ENCODE measurements around the gene AOX1. TPM values are rescaled to one million over a fixed set of nuclear protein-coding genes. Genes with fewer than 3 reads are reported as not detected.
"Not testable (repeated sequence)": the region's sequence is repeated elsewhere in the genome, so short reads cannot be mapped to it uniquely, and the experiment has no call there.

Gene AOX1
- total RNA-seq, 1 donor from 2014 or later = not detected

DNA sequence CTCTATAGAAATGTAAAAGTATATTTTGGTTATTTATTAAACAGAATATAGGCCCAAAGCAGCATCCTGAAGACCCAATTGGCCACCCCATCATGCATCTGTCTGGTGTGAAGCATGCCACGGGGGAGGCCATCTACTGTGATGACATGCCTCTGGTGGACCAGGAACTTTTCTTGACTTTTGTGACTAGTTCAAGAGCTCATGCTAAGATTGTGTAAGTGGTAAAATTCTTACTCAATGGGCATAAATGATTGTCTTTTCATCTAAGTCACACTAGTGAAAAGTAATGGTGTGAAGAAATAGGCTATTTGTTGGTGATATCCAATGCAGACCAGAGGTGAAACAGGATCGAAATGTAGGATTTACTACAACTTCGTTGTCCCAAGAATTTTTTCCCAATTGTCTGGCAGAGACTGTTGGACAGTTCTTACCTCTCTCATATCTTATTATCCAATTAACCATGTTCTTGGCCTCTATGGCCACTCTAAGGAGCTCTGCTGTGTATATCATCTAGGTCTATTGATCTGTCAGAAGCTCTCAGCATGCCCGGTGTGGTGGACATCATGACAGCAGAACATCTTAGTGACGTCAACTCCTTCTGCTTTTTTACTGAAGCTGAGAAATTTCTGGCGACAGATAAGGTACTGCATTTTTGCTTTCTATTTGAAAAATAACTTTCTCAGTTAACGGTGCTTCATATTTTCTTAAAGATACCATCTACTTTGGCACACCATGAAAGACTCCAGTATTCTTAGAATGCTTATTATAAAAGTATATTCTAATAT, 35.0 kb downstream of the AOX1 start:
- H3K9me3 Mint-ChIP-seq = no peaks in the 10 kb centered on the region
- intact Hi-C loops (cut with micrococcal nuclease) = no loop called here
- H3K4me3 Mint-ChIP-seq (ENCODE audit: low read depth) = no peak overlapping the region
- peaks cover 17% of the 10 kb centered on the region for H3K4me1 Mint-ChIP-seq (ENCODE audit: low read depth)
- no peak for DNase-seq (ENCODE audit: low spot score)
- H3K27me3 Mint-ChIP-seq (ENCODE audit: low read depth) = peaks cover 6% of the 10 kb centered on the region
- no peaks in the 10 kb centered on the region for H3K36me3 Mint-ChIP-seq (ENCODE audit: low read depth)
- no peak overlapping the region for H3K27ac Mint-ChIP-seq

GRCh38 chr2:200622106-200622505, 36.3 kb downstream of the AOX1 start:
- DNase-seq (ENCODE audit: low spot score) = no peak
- no peak overlapping the region for H3K27ac Mint-ChIP-seq
- H3K4me1 Mint-ChIP-seq (ENCODE audit: low read depth) = peaks cover 14% of the 10 kb centered on the region
- H3K4me3 Mint-ChIP-seq (ENCODE audit: low read depth) = no peak overlapping the region
- no peaks in the 10 kb centered on the region for H3K36me3 Mint-ChIP-seq (ENCODE audit: low read depth)
- no peaks in the 10 kb centered on the region for H3K9me3 Mint-ChIP-seq
- intact Hi-C loops (cut with micrococcal nuclease) = no loop called here
- peaks cover 10% of the 10 kb centered on the region for H3K27me3 Mint-ChIP-seq (ENCODE audit: low read depth)

- H3K27ac Mint-ChIP-seq = no peak overlapping the region
- no peak for DNase-seq (ENCODE audit: low spot score)
- H3K27me3 Mint-ChIP-seq (ENCODE audit: low read depth) = peaks cover 13% of the 10 kb centered on the region
- intact Hi-C loops (cut with micrococcal nuclease) = no loop called here
- H3K9me3 Mint-ChIP-seq = no peaks in the 10 kb centered on the region
- no peaks in the 10 kb centered on the region for H3K36me3 Mint-ChIP-seq (ENCODE audit: low read depth)
- peaks cover 3% of the 10 kb centered on the region for H3K4me1 Mint-ChIP-seq (ENCODE audit: low read depth)
- H3K4me3 Mint-ChIP-seq (ENCODE audit: low read depth) = no peak overlapping the region
Observed at GRCh38 chr2:200624026-200624425, 38.2 kb downstream of the AOX1 start.

DNA sequence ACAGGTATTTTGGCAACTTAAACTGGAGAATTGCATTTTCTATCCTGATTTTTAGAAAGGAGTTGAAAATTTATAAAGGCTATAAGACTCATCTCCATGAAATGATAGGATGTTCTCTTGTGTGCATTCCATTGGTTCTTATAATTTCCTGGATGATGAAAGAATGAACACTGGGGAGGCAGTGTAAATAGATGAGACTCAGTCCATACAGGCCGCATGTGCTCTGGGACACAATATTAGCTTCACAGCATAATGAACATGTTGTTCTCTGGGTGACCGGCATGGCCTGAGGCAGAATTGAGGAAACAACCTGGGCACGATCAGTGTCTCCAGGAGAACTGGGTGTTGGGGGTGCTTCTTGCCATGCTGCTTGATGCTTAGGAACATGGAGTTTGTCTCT, 38.8 kb downstream of the AOX1 start:
- H3K27me3 Mint-ChIP-seq (ENCODE audit: low read depth) = peaks cover 18% of the 10 kb centered on the region
- no peaks in the 10 kb centered on the region for H3K9me3 Mint-ChIP-seq
- H3K4me3 Mint-ChIP-seq (ENCODE audit: low read depth) = no peak overlapping the region
- no peaks in the 10 kb centered on the region for H3K36me3 Mint-ChIP-seq (ENCODE audit: low read depth)
- H3K4me1 Mint-ChIP-seq (ENCODE audit: low read depth) = peaks cover 2% of the 10 kb centered on the region
- intact Hi-C loops (cut with micrococcal nuclease) = loop anchor here (5.0 kb wide), 1 partner anchor 78 kb away; no protein-coding TSS in a partner anchor
- no peak for DNase-seq (ENCODE audit: low spot score)
- no peak overlapping the region for H3K27ac Mint-ChIP-seq

- no peak for DNase-seq (ENCODE audit: low spot score)
- Mint-ChIP-seq H3K27ac (no peak overlapping the region), H3K27me3 (ENCODE audit: low read depth) (peaks cover 20% of the 10 kb centered on the region), H3K9me3 (no peaks in the 10 kb centered on the region), H3K36me3 (ENCODE audit: low read depth) (no peaks in the 10 kb centered on the region), H3K4me3 (ENCODE audit: low read depth) (no peak overlapping the region), H3K4me1 (ENCODE audit: low read depth) (peaks cover 2% of the 10 kb centered on the region)
- intact Hi-C loops (cut with micrococcal nuclease) = loop anchor here (5.0 kb wide), 1 partner anchor 77 kb away; no protein-coding TSS in a partner anchor
Observed at GRCh38 chr2:200625282-200625681, 39.5 kb downstream of the AOX1 start.

DNA sequence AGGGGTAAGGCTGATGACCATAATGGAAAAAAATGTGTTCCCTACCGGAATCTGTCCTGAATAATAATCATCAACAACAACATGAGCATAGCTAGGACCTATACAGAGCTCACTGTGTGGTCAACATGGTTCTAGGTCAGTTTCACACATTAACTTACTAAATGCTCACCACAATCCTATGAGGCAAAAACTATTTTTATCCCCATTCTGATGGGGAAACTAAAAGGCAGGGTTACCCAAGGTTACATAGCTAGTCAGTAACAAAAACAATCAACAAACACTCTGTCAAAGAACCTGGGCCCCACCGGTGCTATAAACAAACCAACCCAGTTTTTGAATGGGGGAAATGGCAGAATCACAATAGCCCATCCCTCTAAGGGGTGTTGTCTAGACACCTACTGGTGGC, 40.1 kb downstream of the AOX1 start:
- H3K27ac Mint-ChIP-seq = no peak overlapping the region
- DNase-seq (ENCODE audit: low spot score) = no peak
- H3K4me1 Mint-ChIP-seq (ENCODE audit: low read depth) = peaks cover 2% of the 10 kb centered on the region
- H3K27me3 Mint-ChIP-seq (ENCODE audit: low read depth) = peaks cover 23% of the 10 kb centered on the region
- no peaks in the 10 kb centered on the region for H3K36me3 Mint-ChIP-seq (ENCODE audit: low read depth)
- intact Hi-C loops (cut with micrococcal nuclease) = loop anchor here (5.0 kb wide), 1 partner anchor 76 kb away; no protein-coding TSS in a partner anchor
- no peaks in the 10 kb centered on the region for H3K9me3 Mint-ChIP-seq
- no peak overlapping the region for H3K4me3 Mint-ChIP-seq (ENCODE audit: low read depth)

DNA sequence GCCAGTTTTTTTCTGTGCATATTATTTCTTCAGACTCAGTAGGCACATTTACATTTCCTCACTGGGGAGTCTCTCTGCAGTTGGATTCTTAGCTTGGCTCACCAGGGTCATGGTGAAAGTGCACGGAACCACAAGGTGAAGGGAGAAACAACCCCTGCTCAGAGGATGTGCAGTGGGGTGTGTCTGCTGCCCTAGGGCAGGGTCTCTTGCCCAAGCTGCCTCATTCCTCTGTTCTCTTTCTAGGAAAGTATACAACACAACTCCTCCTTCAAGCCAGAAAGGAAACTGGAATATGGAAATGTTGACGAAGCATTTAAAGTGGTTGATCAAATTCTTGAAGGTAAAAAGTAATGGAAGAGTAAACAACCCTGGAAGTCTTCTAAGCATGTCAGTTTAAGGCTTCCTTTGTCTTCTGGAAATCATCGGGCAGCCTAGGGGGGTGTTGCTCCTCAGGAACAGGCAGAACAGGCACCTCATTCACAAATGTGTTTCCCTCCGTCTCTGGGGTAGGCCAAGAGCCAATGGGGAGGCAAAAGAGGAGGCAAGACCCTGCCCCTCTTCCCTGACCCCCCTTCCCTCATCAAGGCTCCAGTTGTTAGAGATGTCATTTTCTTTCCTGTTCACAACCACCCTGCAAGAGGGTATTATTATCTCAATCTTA, 41.4 kb downstream of the AOX1 start:
- Mint-ChIP-seq H3K9me3 (no peaks in the 10 kb centered on the region), H3K27ac (no peak overlapping the region), H3K27me3 (ENCODE audit: low read depth) (peaks cover 26% of the 10 kb centered on the region), H3K4me3 (ENCODE audit: low read depth) (no peak overlapping the region), H3K36me3 (ENCODE audit: low read depth) (no peaks in the 10 kb centered on the region), H3K4me1 (ENCODE audit: low read depth) (peaks cover 2% of the 10 kb centered on the region)
- intact Hi-C loops (cut with micrococcal nuclease) = loop anchor here (5.0 kb wide), 1 partner anchor 75 kb away; no protein-coding TSS in a partner anchor
- DNase-seq (ENCODE audit: low spot score) = no peak

GRCh38 chr2:200628461-200628860, 42.6 kb downstream of the AOX1 start:
- H3K9me3 Mint-ChIP-seq; DNase-seq (ENCODE audit: low spot score); H3K4me3 Mint-ChIP-seq (ENCODE audit: low read depth); H3K27ac Mint-ChIP-seq; H3K36me3 Mint-ChIP-seq (ENCODE audit: low read depth); H3K4me1 Mint-ChIP-seq (ENCODE audit: low read depth): not testable (repeated sequence)
- peaks cover 31% of the 10 kb centered on the region for H3K27me3 Mint-ChIP-seq (ENCODE audit: low read depth)
- intact Hi-C loops (cut with micrococcal nuclease) = loop anchor here (5.0 kb wide), 1 partner anchor 74 kb away; no protein-coding TSS in a partner anchor

GRCh38 chr2:200631287-200631686, 45.5 kb downstream of the AOX1 start:
- no peak overlapping the region for H3K4me3 Mint-ChIP-seq (ENCODE audit: low read depth)
- H3K36me3 Mint-ChIP-seq (ENCODE audit: low read depth) = no peaks in the 10 kb centered on the region
- no peaks in the 10 kb centered on the region for H3K9me3 Mint-ChIP-seq

GRCh38 chr2:200634231-200634964, 48.6 kb downstream of the AOX1 start:
- no peak overlapping the region for H3K4me3 Mint-ChIP-seq (ENCODE audit: low read depth)
- peaks cover 24% of the 10 kb centered on the region for H3K27me3 Mint-ChIP-seq (ENCODE audit: low read depth)
- H3K36me3 Mint-ChIP-seq (ENCODE audit: low read depth) = no peaks in the 10 kb centered on the region
- intact Hi-C loops (cut with micrococcal nuclease) = no loop called here
- H3K27ac Mint-ChIP-seq = no peak overlapping the region
- H3K4me1 Mint-ChIP-seq (ENCODE audit: low read depth) = no peaks in the 10 kb centered on the region
- no peaks in the 10 kb centered on the region for H3K9me3 Mint-ChIP-seq
- DNase-seq (ENCODE audit: low spot score) = no peak

More at GRCh38 chr2:200631287-200631686, 45.5 kb downstream of the AOX1 start:
- Mint-ChIP-seq H3K4me1 (ENCODE audit: low read depth) (no peaks in the 10 kb centered on the region), H3K27me3 (ENCODE audit: low read depth) (peaks cover 30% of the 10 kb centered on the region), H3K27ac (no peak overlapping the region)
- intact Hi-C loops (cut with micrococcal nuclease) = no loop called here
- no peak for DNase-seq (ENCODE audit: low spot score)

- Mint-ChIP-seq H3K9me3 (no peaks in the 10 kb centered on the region), H3K36me3 (ENCODE audit: low read depth) (no peaks in the 10 kb centered on the region), H3K4me3 (ENCODE audit: low read depth) (no peak overlapping the region), H3K4me1 (ENCODE audit: low read depth) (no peaks in the 10 kb centered on the region), H3K27me3 (ENCODE audit: low read depth) (peaks cover 19% of the 10 kb centered on the region), H3K27ac (no peak overlapping the region)
- intact Hi-C loops (cut with micrococcal nuclease) = no loop called here
- no peak for DNase-seq (ENCODE audit: low spot score)
Observed at GRCh38 chr2:200635251-200635650, 49.4 kb downstream of the AOX1 start.

DNA sequence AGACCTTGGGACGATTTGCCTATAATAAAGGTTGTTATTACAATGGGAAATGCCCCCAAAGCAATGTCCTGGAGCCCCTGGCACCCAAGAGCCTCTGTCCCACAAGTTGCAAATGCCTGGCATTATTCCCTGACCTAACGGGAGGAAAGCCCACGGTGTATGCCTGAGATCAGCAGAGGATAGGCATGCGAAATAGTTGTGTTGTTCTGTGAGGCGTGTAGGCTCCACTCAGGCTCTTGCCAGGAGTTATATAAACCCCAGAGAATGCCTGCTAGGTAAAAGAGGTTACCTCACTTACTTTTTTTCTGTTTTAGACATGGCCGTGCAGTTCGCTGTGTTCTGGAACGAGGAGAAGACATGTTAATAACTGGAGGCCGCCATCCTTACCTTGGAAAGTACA, 52.1 kb downstream of the AOX1 start:
- intact Hi-C loops (cut with micrococcal nuclease) = no loop called here
- Mint-ChIP-seq H3K9me3 (no peaks in the 10 kb centered on the region), H3K36me3 (ENCODE audit: low read depth) (no peaks in the 10 kb centered on the region), H3K27me3 (ENCODE audit: low read depth) (peaks cover 11% of the 10 kb centered on the region), H3K4me3 (ENCODE audit: low read depth) (no peak overlapping the region), H3K4me1 (ENCODE audit: low read depth) (no peaks in the 10 kb centered on the region), H3K27ac (no peak overlapping the region)
- no peak for DNase-seq (ENCODE audit: low spot score)

All from activated T-helper 2 cell treated with anti-CD3 and anti-CD28 coated beads, Interferon-gamma antibody, Interleukin-2, Interleukin-4, amounts not matched to agents 10 μg/mL and 5 μg/mL and 100 μg/mL, durations not matched to agents 14 hours and 24 hours and 36 hours (primary cell).